ENCODE results near the gene PCDHGC5. TPM values are rescaled to one million over a fixed set of nuclear protein-coding genes. Genes with fewer than 3 reads are reported as not detected.
A peak's percentile ranks its signal among the peaks of the same experiment; 100 is the strongest.

PCDHGC5 gene
- total and polyA plus RNA-seq, 2 donors (not counting 1 experiment from before 2014, with no cell fraction given) = 1.1 to 2.6 TPM

DNA sequence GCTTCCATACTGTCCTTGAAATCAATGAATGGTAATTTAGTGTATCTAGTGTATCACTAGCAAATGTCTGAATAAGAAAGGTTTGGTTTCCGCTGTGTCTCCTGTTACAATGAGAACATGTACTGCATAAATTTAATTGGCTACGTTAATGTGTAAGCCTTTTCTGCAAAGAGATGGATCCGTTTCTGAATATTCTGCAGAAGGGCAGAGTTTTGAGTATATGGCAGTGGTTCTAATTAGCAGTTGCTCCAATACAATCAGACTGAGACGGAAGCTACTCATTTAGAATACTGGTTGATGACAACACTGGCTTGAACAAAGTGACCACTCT lies 4.6 kb upstream of the PCDHGC5 start:
- DNase-seq (ENCODE audit: low read depth in 2 of 2) = no peak
- Histone ChIP-seq H4K20me1 (ENCODE audit: control insufficient read depth, extremely low read depth, insufficient read depth, low read length) (peaks cover 3% of the 10 kb centered on the region), H3K27ac (ENCODE audit: insufficient read depth, low read length) (no peak overlapping the region), H3K4me1 (ENCODE audit: control insufficient read depth, extremely low read depth, insufficient read depth, low read length) (peaks cover 27% of the 10 kb centered on the region), H2AFZ (ENCODE audit: low read length) (no peak overlapping the region), H3K27me3 (ENCODE audit: control insufficient read depth, insufficient read depth, low read length) (no peaks in the 10 kb centered on the region), H3K9ac (ENCODE audit: insufficient read depth, low read length) (no peak overlapping the region), H3K4me2 (ENCODE audit: extremely low read depth, insufficient read depth, low read length) (peak overlapping the region; percentile 79), H3K9me3 (ENCODE audit: control insufficient read depth, insufficient read depth, low read depth, low read length) (no peaks in the 10 kb centered on the region), H3K4me3 (replicated peaks in 1 of 4; ENCODE audit: control extremely low read depth in 1 of 4, insufficient read depth in 1 of 4, low read depth in 3 of 4, low read length in 4 of 4) (peak overlapping the region in 3 of 4 experiments; percentile 16 to 46 (median 35)), H3K36me3 (ENCODE audit: control insufficient read depth, insufficient read depth, low read length) (peaks cover 12% of the 10 kb centered on the region), H3K79me2 (ENCODE audit: control insufficient read depth, insufficient read depth, low read length) (peaks cover 41% of the 10 kb centered on the region)
- no peak for TF ChIP-seq EZH2 (IDR thresholded peaks at IDR 0.05; ENCODE audit: low read length, missing control alignments)
- TF ChIP-seq, protein P1, sequence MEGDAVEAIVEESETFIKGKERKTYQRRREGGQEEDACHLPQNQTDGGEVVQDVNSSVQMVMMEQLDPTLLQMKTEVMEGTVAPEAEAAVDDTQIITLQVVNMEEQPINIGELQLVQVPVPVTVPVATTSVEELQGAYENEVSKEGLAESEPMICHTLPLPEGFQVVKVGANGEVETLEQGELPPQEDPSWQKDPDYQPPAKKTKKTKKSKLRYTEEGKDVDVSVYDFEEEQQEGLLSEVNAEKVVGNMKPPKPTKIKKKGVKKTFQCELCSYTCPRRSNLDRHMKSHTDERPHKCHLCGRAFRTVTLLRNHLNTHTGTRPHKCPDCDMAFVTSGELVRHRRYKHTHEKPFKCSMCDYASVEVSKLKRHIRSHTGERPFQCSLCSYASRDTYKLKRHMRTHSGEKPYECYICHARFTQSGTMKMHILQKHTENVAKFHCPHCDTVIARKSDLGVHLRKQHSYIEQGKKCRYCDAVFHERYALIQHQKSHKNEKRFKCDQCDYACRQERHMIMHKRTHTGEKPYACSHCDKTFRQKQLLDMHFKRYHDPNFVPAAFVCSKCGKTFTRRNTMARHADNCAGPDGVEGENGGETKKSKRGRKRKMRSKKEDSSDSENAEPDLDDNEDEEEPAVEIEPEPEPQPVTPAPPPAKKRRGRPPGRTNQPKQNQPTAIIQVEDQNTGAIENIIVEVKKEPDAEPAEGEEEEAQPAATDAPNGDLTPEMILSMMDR (conservative IDR thresholded peaks at IDR 0.05 in 1 of 2, IDR thresholded peaks at IDR 0.05 in 1 of 2; ENCODE audit: low read depth in 1 of 2, low read length in 2 of 2) = no peak

DNA sequence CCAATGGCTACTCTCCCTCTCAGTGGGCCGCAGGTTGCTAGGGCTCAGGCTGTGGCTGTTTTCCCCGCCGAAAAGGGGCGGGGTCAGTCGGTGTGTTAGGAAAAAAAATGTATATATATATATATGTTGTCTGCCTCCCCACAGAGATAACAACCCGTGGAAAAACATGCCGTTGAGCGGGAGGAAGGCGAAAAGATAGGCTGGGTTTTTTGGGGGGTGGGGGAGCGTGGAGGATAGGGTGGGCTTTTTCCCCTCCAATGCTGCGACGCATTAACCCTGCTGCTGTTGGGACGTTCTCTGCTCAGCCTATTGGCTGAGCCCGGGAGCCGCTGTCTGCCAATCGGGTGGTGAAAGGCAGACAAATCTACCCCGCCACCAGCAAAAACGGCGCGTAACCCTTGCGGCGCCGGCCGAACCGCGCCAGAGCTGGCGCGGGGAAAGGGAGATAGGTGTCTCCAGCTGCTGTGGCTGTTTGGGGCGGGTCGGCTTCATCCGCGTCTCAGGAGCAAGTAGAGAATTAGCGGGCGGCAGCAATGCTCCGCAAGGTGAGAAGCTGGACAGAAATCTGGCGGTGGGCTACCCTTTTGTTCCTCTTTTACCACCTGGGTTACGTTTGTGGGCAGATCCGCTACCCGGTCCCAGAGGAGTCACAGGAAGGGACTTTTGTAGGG lies 4.1 kb upstream of the PCDHGC5 start, which contains the start of gene PCDHGC4:
TSS of gene PCDHGC4 (plus strand) at position 390 of the 671 bp plus-strand sequence. CDS start at position 534, 144 bp downstream.
- Histone ChIP-seq H3K4me2 (ENCODE audit: extremely low read depth, insufficient read depth, low read length) (peak within 1 kb of the TSS; percentile 79), H3K9me3 (ENCODE audit: control insufficient read depth, insufficient read depth, low read depth, low read length) (no peaks in the 10 kb centered on the region), H2AFZ (ENCODE audit: low read length) (no peak within 1 kb of the TSS), H3K79me2 (ENCODE audit: control insufficient read depth, insufficient read depth, low read length) (peaks cover 41% of the 10 kb centered on the region), H3K27me3 (ENCODE audit: control insufficient read depth, insufficient read depth, low read length) (no peaks in the 10 kb centered on the region), H4K20me1 (ENCODE audit: control insufficient read depth, extremely low read depth, insufficient read depth, low read length) (peaks cover 2% of the 10 kb centered on the region), H3K4me1 (ENCODE audit: control insufficient read depth, extremely low read depth, insufficient read depth, low read length) (peaks cover 24% of the 10 kb centered on the region), H3K9ac (ENCODE audit: insufficient read depth, low read length) (no peak within 1 kb of the TSS), H3K27ac (ENCODE audit: insufficient read depth, low read length) (no peak within 1 kb of the TSS), H3K36me3 (ENCODE audit: control insufficient read depth, insufficient read depth, low read length) (peaks cover 11% of the 10 kb centered on the region), H3K4me3 (replicated peaks in 1 of 4; ENCODE audit: control extremely low read depth in 1 of 4, insufficient read depth in 1 of 4, low read depth in 3 of 4, low read length in 4 of 4) (peak within 1 kb of the TSS in 3 of 4 experiments; percentile 16 to 46 (median 35))
- peak in 1 of 2 donors; percentile 41 for DNase-seq (ENCODE audit: low read depth in 2 of 2)
- no peak for TF ChIP-seq EZH2 (IDR thresholded peaks at IDR 0.05; ENCODE audit: low read length, missing control alignments)
- TF ChIP-seq, protein P1 (conservative IDR thresholded peaks at IDR 0.05 in 1 of 2, IDR thresholded peaks at IDR 0.05 in 1 of 2; ENCODE audit: low read depth in 1 of 2, low read length in 2 of 2) = no peak

DNA sequence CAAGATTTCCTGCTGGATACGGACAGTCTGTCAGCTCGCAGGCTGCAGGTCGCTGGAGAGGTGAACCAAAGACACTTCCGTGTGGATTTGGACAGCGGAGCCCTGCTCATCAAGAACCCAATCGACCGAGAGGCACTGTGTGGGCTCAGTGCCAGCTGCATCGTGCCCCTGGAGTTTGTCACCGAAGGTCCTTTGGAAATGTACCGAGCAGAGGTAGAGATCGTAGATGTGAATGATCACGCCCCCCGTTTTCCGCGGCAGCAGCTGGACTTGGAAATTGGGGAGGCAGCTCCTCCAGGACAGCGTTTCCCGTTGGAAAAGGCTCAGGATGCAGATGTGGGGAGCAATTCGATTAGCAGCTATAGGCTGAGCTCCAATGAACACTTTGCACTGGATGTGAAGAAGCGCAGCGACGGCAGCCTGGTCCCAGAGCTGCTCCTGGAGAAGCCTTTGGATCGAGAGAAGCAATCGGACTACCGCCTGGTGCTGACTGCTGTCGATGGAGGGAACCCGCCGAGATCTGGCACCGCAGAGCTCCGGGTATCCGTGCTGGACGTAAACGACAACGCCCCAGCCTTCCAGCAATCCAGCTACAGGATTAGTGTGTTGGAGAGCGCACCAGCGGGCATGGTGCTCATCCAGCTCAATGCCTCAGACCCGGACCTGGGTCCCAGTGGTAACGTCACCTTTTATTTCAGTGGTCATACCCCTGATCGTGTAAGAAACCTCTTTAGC lies 3.4 kb upstream of the PCDHGC5 start:
- H3K27ac ChIP-seq (ENCODE audit: insufficient read depth, low read length) = no peak overlapping the region
- no peak overlapping the region for H3K9ac ChIP-seq (ENCODE audit: insufficient read depth, low read length)
- H3K36me3 ChIP-seq (ENCODE audit: control insufficient read depth, insufficient read depth, low read length) = peaks cover 11% of the 10 kb centered on the region
- no peaks in the 10 kb centered on the region for H3K27me3 ChIP-seq (ENCODE audit: control insufficient read depth, insufficient read depth, low read length)
- no peak for DNase-seq (ENCODE audit: low read depth in 2 of 2)
- peak overlapping the region in 2 of 4 experiments; percentile 35 to 46 for H3K4me3 ChIP-seq (replicated peaks in 1 of 4; ENCODE audit: control extremely low read depth in 1 of 4, insufficient read depth in 1 of 4, low read depth in 3 of 4, low read length in 4 of 4)
- peaks cover 44% of the 10 kb centered on the region for H3K79me2 ChIP-seq (ENCODE audit: control insufficient read depth, insufficient read depth, low read length)
- no peak overlapping the region for H2AFZ ChIP-seq (ENCODE audit: low read length)
- no peaks in the 10 kb centered on the region for H4K20me1 ChIP-seq (ENCODE audit: control insufficient read depth, extremely low read depth, insufficient read depth, low read length)
- TF ChIP-seq, protein P1 (conservative IDR thresholded peaks at IDR 0.05 in 1 of 2, IDR thresholded peaks at IDR 0.05 in 1 of 2; ENCODE audit: low read depth in 1 of 2, low read length in 2 of 2) = no peak
- TF ChIP-seq EZH2 (IDR thresholded peaks at IDR 0.05; ENCODE audit: low read length, missing control alignments) = no peak
- H3K4me2 ChIP-seq (ENCODE audit: extremely low read depth, insufficient read depth, low read length) = peak overlapping the region; percentile 79
- H3K9me3 ChIP-seq (ENCODE audit: control insufficient read depth, insufficient read depth, low read depth, low read length) = no peaks in the 10 kb centered on the region
- H3K4me1 ChIP-seq (ENCODE audit: control insufficient read depth, extremely low read depth, insufficient read depth, low read length) = peaks cover 23% of the 10 kb centered on the region

Measured in fibroblast of lung (primary cell).